ENCODE measurements around the gene CCNL1.

CCNL1 gene

DNA sequence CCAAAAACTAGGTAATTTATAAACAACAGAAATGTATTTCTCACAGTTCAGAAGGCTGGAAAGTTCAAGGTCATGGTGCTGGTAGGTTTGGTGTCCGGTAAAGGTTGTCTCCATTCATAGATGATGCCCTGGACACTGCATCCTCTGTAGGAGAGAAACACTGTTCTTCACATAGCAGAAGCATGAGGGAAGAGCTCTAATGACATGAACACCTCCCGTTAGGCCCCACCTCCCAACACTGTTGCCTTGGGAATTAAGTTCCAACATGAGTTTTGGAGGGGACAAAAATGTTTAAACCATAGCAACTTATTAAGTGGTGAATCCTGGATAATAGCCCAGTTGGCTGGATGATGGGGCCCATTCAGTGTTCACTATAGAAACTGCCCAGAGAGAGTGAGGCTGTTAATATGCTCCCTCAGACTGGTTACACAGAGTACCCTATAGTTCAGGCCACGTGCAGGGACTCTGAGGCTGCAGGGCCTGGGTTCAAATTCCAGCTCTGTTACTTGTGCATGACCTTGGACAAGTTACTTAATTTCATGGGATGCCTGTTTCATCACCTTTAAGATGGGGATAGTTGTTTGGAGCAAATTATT, 37.0 kb downstream of the CCNL1 start:
- DNase-seq (ENCODE audit: low read depth) = no peak

- DNase-seq (ENCODE audit: low read depth) = no peak
Measured at GRCh38 chr3:157122116-157122515, 37.8 kb downstream of the CCNL1 start.

GRCh38 chr3:157121522-157121921, 38.4 kb downstream of the CCNL1 start:
- no peak for DNase-seq (ENCODE audit: low read depth)

DNA sequence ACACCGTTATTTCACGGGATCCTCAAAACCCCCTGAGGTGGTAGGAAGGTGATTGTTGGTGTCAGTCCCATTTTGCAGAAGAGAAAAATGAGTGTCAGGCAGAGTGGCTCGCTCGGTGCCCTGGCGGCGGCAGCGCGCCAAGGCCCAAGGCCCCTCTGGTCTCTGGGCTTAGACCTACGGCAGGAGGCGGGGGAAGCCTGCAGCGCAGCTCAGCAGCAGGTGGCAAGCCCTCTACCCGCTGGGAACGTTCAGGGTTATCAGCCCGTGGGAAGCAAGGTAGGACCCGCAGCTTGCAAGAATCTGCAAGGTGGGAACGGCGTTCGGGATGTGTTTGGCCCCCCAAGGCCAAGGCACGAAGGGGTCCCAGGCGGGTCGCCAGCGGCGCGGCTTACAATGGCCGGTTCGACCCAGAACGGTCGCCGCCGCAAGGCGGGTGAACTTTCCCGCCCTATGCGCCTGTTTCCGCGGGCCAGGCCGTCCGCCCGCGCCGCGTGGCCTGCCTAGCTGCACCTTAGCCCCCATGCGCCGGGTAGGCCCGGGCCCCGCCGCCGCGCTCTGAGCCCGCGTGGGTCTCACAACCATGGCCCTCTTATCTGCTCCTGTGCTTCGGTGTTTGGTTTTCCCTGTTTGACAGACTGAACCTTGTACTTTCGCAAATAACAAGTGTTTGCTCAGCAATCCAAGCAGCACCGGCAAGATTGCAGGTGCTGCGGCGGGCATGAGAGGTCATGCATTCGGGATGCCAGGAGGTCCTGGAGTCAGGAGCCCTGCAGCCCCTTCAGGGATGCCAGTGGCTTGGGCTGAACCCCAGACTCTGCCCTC, 39.7 kb downstream of the CCNL1 start:
- no peak for DNase-seq (ENCODE audit: low read depth)

GRCh38 chr3:157119369-157119951, 40.5 kb downstream of the CCNL1 start:
- no peak for DNase-seq (ENCODE audit: low read depth)

GRCh38 chr3:157117875-157118654, 41.9 kb downstream of the CCNL1 start:
- no peak for DNase-seq (ENCODE audit: low read depth)

- no peak for DNase-seq (ENCODE audit: low read depth)
Measured at GRCh38 chr3:157117206-157117605, 42.7 kb downstream of the CCNL1 start.

GRCh38 chr3:157116017-157116416, 43.9 kb downstream of the CCNL1 start:
- DNase-seq (ENCODE audit: low read depth) = no peak

GRCh38 chr3:157115069-157116006, 44.6 kb downstream of the CCNL1 start:
- no peak for DNase-seq (ENCODE audit: low read depth)

- DNase-seq (ENCODE audit: low read depth) = no peak
Measured at GRCh38 chr3:157113832-157114505, 46.0 kb downstream of the CCNL1 start.

DNA sequence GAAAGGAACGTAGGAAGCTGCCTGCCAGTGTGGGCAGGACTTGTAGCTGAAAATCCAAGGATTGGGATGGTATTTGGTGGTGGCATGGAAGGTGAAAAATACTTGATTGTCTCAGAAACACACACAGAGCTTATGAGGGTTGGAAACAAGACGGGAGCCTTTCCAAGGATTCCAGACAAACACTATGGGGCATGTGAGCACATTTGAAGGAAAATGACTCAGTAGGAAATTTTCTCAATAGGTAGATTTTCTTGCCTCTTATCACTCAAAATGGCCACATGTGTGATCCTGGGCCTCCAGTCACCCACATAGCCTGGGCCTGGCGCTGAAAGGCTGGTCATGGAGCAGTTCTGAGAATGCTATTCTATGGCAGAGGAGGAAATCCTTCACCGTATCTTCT, 47.4 kb downstream of the CCNL1 start:
- DNase-seq (ENCODE audit: low read depth) = no peak

GRCh38 chr3:157111518-157111917, 48.4 kb downstream of the CCNL1 start:
- no peak for DNase-seq (ENCODE audit: low read depth)

DNA sequence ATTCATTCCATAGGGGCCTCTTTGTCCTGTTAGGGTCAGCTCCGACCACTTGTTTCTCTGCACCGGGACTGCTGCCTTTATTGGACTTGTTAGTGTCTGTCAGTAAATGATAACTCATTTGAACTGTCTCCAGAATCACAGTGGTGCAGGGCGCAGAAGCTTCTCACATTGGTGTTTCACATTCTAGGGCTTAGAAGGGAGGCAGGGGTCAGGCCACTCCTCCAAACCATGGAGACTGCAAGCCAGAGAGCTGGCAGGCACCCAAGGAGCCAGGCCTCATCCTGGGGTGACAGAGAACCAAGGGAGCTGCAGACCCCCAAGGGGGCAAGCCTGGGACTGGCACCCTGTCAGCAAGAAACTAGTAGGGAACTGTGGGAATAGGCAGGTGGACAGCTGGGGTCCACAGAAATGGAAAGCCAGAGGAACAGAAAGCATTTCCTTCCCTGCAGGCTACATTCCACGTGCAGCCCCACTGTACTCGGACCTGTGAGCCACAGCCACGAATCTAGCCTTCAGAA, 49.1 kb downstream of the CCNL1 start:
- DNase-seq (ENCODE audit: low read depth) = no peak

DNA sequence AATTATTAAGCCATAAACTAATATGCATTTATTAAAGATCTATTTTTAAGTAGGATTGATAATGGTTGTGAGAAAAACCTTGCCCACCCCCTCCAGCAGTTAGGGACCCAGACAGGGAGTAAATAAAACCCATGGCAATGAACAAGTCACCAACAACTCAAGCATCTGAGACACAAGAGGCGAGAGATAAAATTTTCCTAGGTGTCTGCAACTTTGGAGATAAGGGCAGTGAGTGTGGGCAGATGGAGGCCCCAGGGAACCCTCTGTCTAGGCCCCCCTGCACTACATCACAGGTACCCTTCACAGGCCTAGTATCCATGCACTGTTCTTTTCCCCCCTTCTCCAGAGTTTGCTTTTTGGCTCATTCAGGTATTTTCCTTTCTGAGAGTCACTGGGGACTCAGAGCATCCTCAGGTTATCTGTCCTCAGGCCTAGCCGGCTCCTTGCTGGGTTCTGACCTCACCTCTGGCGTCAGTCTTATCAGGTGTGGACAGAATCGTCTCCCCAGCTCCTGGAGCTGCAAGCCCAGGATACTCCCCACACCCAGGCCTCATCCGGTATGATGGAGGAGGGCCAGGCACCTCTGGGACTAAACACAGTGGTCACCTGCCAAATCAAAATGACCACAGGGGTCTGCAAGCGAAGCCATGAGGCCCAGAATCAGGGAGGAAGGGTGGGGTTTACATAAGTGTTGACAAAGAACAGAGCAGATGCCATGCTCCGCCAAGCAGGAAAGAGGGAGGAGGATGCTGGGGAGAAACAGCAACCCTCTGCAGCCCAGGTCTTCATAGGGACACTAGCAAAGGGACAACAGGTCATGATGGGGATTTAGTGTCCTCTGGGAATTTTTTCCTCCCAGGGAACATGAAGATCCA, 50.4 kb downstream of the CCNL1 start:
- no peak for DNase-seq (ENCODE audit: low read depth)

DNA sequence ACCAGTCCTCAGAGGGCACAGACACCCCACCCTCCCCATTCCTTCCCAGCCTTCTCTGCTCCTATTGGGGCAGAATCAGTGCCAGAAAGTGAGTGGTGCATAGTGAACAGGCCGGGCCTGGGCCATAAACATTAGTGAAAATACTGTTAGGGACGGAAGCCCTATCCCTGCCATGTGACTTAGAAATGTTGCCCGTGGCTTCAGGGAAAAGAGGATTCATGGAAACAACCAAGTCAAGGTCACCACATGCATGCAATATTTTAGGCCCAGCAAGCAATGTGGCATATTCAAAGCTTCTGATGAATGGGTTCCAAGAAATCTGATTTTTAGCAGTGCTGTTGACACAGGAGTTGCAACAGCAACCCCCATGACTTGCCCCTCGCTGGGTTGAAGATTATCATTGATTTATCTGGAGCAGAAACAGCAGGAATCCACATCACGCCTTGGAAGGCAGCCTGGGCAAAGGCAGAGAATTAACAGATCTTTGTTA, 52.3 kb downstream of the CCNL1 start:
- DNase-seq (ENCODE audit: low read depth) = no peak

DNA sequence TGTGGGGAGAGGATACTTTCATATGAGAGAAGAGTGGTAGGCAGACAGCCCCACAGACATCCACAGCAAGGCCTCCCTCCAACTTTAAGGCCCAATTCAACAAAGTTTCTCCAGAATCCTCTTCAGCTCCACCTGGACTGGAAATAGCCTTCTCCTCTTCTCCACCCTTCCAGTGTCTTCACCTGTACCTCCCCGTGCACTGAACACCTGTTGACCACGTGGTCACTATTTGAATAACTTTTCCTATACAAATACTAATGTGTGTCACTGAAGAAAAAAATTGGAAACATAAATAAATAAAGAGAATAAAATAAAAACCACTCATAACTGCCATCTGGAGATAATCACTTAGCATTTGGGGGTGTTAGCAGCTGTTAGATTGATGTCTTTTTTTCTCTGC, 52.9 kb downstream of the CCNL1 start:
- DNase-seq (ENCODE audit: low read depth) = no peak

GRCh38 chr3:157104928-157105652, 54.9 kb downstream of the CCNL1 start:
- DNase-seq (ENCODE audit: low read depth) = no peak

DNA sequence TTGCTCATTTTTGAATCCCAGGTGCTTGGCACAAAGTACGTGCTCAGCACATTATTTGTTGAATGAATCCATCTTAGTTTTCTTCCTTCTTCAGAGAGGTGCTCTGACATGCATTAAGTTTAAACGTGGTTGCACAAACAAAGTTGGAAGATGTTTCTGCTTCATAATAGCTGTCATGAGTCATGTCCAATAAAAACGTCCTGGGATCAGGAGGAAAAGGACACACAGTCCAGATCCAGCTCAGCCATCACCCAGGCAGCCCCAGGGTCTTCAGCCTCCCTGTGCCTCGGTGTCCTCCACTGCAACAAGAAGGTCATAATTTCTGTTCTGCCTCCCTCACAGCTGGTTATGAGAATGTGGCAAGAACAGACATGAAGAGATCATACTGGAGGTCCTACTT, 55.4 kb downstream of the CCNL1 start:
- DNase-seq (ENCODE audit: low read depth) = no peak

- no peak for DNase-seq (ENCODE audit: low read depth)
Measured at GRCh38 chr3:157103860-157104259, 56.1 kb downstream of the CCNL1 start.
